Stimulated activated CD8-positive, alpha-beta memory T cell treated with anti-CD3 and anti-CD28 coated beads, Interleukin-4, amount 100 ng/mL, for 4 hours (primary cell): ENCODE measurements around the gene EIF4B.

Experiments
- DNase-seq, 2 donors: peaks; one replicate each; pipeline ENCODE4 v3.0.0-alpha.2; 2020; ENCODE audit warnings: low read depth in 2 of 2, low spot score in 1 of 2

Gene EIF4B

GRCh38 chr12:53057816-53058500 lies 51.7 kb downstream of the EIF4B start:
- DNase-seq, result no peak

DNA sequence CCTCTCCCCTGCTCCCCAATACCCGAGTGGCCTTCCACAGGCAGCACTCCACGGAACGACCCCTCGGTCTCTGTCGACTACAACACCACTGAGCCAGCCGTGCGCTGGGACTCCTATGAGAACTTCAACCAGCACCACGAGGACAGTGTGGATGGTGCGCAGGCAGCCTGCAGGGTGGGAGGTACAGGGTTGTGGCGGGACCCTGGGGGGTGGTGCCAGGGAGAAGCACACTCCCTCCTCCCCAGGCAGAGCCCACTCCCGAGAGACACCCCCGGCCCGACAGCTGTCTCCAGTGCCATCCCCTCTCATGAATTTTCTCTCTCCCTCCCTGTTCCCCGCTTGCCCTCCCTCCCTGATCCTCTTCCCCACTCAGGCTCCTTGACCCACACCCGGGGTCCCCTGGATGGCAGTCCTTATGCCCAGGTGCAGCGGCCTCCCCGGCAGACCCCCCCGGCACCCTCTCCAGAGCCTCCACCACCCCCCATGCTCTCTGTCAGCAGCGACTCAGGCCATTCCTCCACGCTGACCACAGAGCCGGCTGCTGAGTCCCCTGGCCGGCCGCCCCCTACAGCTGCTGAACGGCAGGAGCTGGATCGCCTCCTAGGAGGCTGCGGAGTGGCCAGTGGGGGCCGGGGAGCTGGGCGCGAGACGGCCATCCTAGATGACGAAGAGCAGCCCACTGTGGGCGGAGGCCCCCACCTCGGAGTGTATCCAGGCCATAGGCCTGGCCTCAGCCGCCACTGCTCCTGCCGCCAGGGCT lies 52.6 kb downstream of the EIF4B start:
- DNase-seq, result no peak

DNA sequence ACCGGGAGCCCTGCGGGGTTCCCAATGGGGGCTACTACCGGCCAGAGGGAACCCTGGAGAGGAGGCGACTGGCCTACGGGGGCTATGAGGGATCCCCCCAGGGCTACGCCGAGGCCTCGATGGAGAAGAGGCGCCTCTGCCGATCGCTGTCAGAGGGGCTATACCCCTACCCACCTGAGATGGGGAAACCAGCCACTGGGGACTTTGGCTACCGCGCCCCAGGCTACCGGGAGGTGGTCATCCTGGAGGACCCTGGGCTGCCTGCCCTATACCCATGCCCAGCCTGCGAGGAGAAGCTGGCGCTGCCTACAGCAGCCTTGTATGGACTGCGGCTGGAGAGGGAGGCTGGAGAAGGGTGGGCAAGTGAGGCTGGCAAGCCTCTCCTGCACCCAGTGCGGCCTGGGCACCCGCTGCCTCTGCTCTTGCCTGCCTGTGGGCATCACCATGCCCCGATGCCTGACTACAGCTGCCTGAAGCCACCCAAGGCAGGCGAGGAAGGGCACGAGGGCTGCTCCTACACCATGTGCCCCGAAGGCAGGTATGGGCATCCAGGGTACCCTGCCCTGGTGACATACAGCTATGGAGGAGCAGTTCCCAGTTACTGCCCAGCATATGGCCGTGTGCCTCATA lies 53.3 kb downstream of the EIF4B start:
- no peak for DNase-seq

GRCh38 chr12:53060064-53060720 lies 53.9 kb downstream of the EIF4B start:
- DNase-seq, result no peak

GRCh38 chr12:53060721-53061276 lies 54.5 kb downstream of the EIF4B start:
- DNase-seq, result no peak

DNA sequence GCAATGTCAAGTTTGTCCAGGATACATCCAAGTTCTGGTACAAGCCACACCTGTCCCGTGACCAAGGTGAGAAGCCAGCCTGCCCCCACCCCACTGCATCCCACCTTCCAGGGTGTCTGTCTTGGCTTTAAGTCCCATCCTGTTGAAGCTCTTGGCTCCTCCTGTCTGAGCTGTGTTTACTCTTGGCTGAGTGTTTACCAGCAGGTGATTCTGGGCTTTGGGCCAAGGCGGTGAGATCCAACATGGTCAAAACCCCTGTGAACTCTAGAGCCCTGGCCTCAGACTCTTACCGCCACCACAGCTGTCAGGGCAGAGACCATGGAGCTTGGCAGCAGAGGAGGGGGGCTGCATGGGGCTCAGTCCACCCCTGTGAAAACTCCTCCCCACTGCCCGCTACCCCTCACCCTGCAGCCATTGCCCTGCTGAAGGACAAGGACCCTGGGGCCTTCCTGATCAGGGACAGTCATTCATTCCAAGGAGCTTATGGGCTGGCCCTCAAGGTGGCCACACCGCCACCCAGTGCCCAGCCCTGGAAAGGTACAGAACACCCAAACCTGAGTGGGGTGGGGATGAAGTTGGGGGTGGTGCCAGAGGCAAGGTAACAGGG lies 55.3 kb downstream of the EIF4B start:
- no peak for DNase-seq

DNA sequence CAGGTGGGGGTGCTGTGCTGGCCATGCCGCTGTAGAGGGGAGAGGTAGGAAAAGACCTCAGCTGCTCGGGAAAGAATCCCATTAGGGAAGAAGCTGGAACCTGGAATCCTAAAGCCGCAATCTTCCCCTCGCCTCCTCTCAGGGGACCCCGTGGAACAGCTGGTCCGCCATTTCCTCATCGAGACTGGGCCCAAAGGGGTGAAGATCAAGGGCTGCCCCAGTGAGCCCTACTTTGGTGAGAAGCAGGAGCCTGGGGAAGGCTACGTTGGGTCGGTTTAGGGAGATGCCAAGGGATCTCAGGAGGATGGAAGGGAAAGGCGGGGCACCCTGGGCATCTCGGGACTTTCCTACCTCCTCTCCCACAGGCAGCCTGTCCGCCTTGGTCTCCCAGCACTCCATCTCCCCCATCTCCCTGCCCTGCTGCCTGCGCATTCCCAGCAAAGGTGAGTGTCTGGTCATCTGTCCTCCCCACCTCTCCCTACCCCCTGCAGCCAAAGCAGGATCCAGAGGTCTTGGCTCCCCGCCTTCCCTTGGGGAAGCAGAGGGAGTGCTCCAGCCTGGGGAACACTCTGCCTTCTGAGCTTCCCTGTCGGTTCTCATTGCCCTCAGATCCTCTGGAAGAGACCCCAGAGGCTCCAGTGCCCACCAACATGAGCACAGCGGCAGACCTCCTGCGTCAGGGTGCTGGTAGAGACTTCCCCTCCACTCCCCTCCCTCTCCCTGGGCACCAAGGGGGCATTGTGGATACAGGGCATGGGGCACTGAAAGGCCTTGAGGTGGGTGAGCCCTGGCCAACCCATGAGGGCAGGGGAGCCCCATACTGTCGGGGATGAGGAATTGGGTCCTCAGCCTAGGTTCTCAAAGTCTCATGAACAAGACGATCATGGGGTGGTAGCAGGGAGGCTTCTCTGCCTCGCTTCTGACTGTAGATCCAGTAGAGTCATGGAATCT lies 56.0 kb downstream of the EIF4B start:
- DNase-seq, result no peak

- DNase-seq, result no peak
These were observed 56.9 kb downstream of the EIF4B start for GRCh38 chr12:53062977-53063707.

DNA sequence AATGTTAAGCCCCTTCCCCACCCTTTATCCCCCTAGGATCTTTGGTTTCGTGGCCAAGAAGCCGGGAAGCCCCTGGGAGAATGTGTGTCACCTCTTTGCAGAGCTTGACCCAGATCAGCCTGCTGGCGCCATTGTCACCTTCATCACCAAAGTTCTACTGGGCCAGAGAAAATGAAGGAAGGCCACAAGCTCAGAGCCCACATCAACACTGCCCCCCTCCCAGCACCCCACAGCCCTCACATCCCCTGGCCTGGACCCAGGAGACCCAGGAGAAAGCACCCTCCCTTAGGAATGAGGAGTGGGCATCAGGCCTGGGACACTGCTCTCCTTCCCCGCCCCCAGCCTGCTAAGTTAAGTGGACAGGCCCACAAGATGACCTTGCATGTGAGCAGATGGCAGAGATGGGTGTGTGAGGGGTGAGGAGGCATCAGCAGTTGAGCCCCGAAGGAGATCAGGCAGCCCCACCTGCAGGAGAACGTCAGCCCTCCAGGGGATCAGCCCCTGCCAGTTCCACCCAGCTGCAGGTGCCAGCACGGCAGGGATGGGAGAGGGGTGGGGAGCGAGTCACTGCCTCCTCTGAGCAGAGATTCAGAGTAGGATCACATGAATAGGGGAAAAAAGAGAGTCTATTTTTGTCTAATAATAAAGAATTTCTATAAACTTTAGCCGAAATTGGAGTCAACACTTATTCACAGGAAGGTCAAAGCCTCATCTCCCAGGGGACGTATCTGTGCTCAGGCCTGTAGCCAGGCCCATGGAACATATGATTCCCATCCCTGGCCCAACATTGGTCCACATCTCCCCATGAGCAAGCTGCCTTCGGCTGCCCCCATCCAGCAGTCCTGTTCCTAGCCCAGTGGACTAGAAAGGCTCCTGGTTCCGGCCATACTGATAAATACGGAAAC lies 57.7 kb downstream of the EIF4B start:
- DNase-seq, result no peak

GRCh38 chr12:53064613-53065436 lies 58.6 kb downstream of the EIF4B start:
- DNase-seq, result no peak

DNA sequence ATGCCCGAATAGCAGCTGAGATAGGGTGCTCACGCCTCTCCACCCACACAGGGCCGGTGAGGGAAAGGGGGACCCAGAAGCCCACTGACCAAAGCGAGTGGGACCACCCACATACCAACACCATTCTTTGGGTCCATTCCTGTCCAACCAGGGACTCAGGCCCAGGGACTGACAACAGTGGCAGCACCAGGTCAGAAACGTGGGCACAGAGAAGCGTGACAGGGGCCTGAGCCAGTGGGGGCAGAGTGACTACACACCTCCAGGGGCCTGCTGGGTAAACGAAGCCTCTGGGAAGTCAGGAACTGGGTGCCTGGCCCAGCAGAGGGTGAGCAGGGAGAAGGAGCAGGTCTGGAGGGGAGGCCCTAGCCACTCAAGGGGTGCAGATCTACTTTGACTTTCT lies 59.2 kb downstream of the EIF4B start:
- DNase-seq, result no peak

GRCh38 chr12:53065975-53066931 lies 60.0 kb downstream of the EIF4B start:
- DNase-seq, result peak; percentile 29 to 40

- DNase-seq, result no peak
These were observed 61.1 kb downstream of the EIF4B start for GRCh38 chr12:53067074-53067992.

GRCh38 chr12:53067993-53068770 lies 61.9 kb downstream of the EIF4B start:
- no peak for DNase-seq
